Measurements from ENCODE around the gene KL.

The KL gene

GRCh38 chr13:33004511-33004910 is 11.7 kb upstream of the KL start:
- DNase-seq (ENCODE audit: low read depth): no peak

- DNase-seq (ENCODE audit: low read depth): no peak
Measured at GRCh38 chr13:33006134-33006533, 10.1 kb upstream of the KL start.

- DNase-seq (ENCODE audit: low read depth): no peak
Measured at GRCh38 chr13:33006638-33007037, 9.6 kb upstream of the KL start.

DNA sequence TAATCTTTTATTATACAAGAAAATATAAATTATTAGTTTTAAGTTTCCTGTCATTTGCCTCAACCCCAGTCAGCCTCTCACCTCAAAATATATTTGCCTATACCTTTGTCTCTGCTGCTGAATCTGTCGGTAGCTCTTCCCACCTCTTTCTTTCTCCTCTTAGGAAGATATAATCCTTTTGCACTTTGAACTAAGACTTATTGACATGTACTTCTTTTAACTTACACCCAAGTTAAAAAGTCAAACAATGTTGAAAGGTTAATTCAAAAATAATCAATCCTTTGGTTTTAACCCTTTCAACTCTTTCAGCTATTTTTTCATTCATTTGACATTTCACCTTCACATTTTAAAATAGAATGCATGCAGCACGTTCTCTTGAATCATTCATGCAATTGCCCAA is 9.0 kb upstream of the KL start:
- DNase-seq (ENCODE audit: low read depth): no peak

GRCh38 chr13:33007950-33008349 is 8.3 kb upstream of the KL start:
- no peak for DNase-seq (ENCODE audit: low read depth)

DNA sequence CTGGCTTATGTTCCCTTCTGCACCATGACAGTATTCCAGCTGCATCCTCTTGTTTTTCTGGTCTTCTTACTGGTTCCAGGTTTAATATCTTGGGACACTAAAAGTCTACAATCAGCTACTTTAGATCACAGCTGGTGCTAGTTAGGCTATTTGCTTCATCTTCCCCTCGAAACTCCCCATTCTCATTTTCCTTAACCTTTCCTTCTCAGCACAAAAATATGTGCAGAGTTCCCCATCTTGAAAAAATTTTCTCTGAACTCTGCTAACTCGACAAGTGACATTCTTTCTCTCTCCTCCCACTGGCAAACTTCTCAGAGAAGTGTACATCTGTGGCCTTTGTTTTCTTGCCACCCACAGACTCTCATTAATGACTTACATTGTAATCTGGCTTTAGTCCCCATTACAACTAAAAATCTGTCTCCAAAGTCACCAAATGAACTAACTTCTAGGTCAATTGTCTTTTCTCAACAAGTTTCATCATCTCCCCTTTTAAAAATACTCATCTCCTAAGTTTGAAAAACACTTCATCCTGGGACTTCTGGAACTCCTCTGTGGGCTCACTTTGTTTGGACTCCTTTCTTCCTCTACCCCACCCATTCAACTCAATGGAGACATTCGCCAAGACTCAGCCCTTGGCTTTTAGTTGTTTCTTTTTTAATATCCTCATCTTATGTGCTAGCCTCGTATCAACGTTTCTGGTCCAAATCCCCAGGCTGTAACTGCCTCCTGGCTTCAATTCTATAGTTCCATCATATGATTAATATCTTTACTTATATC is 7.1 kb upstream of the KL start:
- no peak for DNase-seq (ENCODE audit: low read depth)

DNA sequence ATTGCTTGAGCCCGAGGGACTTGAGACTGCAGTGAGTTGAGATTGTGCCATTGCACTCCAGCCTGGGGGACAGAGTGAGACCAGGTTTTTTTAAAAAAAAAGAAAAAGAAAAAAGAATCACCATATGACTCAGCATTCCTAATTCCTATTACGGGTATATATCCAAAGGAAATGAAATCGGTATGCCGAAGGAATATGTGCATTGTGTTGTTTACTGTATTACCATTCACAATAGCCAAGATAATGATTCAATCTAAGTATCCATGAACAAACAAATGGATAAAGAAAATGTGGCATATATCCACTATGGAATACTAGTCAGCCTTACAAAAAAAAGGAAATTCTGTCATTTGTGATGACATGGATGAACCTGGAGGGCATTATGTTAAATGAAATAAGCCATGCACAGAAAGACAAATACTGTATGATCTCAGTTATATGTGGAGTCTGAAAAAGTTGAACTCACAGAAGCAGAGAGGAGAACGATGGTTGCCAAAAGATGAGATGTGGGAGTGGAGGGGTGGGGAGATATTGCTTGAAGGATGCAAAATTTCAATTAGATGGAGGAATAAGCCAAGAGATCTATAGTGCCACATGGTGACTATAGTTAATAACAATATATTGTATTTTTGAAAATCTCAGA is 4.3 kb upstream of the KL start:
- no peak for DNase-seq (ENCODE audit: low read depth)

DNA sequence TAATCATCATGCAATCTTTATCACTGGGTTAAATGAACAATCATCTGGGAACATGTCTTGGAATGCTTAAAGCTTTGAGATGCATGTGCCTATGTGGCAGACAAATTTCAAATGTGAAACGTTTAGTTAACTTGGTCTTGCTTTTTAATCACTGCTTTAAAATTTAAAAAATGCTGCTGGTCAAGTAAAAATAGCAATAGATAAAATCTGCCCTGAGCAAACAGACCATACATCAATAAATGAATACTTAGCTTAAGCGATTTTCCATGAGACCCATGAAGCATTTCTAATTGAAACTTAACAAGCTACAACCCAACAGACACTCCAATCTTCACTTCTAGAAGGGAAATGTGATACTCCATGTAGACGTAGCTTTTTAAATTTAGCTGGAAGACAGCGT is 1.9 kb upstream of the KL start:
- no peak for DNase-seq (ENCODE audit: low read depth)

DNA sequence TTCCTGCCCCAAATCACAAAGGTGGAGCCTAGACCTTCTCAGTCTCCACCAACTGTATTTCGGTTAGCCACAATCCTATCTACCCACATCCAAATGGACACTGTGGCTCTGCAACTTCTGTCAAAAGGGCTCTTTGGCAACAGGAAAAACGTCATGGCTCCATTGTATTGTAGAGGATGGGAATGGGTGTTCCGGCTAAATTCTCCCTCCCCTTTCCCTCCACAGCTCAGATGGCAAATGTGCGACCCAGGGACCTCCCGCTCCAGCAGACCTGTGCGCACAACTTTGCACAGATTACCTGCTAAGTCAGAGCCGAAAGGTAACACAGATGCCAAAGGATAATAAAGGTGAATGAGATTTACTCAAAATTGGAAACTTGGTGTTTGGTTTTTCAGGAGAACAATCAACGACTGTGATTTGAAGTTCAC is 968 bp upstream of the KL start:
- no peak for DNase-seq (ENCODE audit: low read depth)

DNA sequence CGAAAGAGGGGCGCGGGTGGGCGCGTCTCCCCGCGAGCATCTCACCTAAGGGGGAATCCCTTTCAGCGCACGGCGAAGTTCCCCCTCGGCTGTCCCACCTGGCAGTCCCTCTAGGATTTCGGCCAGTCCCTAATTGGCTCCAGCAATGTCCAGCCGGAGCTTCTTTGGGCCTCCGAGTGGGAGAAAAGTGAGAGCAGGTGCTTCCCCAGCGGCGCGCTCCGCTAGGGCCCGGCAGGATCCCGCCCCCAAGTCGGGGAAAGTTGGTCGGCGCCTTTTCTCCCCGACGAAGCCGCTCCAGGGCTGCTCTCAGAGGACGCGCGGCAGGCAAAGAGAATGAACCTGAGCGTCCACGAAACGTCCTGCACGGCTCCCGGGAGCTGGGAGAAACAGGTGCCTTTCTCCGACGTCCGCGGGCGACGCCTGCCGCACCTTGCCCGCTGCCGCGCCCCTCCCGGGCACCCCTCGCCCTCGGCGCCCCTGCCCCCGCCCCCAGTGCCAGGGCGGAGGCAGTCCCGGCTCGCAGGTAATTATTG is 366 bp upstream of the KL start:
- DNase-seq (ENCODE audit: low read depth): no peak

DNA sequence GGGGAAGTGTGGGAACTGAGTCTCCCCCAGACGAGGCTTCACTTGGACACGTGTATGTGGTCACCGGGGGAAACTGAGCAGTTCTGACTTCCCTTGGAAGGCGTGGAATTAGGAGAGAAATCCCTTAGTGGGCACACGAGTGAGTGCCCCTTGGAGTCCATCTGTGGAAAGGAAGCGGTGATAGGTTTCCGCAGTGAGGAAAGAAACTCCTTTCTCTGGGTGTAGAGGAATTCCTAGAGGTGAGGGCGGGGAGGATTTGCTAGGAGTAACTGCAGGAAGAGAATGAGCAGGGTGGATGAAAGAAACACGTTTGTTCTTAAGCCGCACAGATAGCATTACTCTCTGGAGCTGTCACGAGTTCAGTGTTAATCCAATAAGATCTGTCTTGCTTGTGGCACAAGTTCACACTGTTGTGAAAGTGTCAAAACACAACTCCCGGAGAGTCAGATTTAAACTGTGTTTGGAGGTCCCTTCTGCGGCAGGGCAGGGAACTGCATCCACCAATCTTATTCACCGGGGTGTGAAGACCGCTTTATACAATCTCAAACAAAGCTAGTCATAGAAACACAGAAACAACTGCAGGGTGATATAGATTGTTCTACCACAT is 1.2 kb downstream of the KL start:
- DNase-seq (ENCODE audit: low read depth): no peak

GRCh38 chr13:33018886-33019285 is 2.7 kb downstream of the KL start:
- DNase-seq (ENCODE audit: low read depth): no peak

- DNase-seq (ENCODE audit: low read depth): no peak
Measured at GRCh38 chr13:33022986-33023385, 6.8 kb downstream of the KL start.

- DNase-seq (ENCODE audit: low read depth): no peak
Measured at GRCh38 chr13:33025220-33025744, 9.1 kb downstream of the KL start.

DNA sequence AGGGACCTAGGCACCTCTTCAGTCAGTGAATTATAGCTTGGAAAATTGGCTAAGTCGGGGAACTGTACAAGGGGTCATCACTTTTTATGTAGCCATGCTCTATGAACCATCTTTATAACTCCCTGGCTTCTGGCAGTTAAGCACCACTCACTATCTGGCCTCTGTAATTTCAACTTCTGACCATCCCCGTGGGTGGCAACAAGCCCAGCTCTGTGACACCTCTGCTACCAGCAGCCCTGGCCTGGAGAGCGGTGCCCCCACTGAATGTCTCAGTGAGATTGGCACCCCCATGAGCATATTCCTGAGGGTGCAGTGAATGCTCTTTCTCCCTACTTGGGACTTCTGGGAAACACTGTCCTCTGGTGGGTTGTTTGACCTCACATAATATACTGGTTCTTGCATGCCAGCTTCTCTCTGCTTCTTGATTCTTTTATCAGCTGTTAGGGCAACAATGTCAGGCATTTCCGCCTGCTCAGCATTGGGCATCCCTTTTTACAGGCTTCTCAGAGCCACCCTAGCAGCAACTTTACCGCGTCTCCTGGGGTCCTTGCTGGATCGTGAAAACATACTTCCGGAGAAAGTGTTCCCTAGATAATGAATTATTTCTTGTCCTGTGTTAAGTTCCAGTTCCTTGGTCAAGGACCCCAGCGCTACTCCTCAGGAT is 10.4 kb downstream of the KL start:
- no peak for DNase-seq (ENCODE audit: low read depth)

GRCh38 chr13:33028620-33029019 is 12.4 kb downstream of the KL start:
- DNase-seq (ENCODE audit: low read depth): no peak

DNA sequence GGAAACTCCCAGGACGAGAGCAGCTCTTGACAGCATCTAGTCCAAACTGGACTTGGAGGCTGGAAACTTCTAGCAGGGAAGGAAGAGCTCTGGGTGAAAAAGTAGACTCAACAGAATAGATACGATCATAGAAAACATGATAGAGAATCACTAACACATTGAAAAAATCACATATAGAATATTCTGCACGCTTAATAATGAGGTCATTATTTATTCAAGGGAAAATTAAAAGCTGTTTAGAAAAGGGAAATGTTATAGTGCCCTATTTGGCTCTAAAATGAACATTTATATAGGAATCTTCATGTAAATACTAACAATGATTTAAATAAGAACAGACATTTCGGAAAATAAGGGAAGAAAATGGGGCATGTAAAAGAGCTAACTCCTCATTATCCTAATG is 15.1 kb downstream of the KL start:
- no peak for DNase-seq (ENCODE audit: low read depth)

DNA sequence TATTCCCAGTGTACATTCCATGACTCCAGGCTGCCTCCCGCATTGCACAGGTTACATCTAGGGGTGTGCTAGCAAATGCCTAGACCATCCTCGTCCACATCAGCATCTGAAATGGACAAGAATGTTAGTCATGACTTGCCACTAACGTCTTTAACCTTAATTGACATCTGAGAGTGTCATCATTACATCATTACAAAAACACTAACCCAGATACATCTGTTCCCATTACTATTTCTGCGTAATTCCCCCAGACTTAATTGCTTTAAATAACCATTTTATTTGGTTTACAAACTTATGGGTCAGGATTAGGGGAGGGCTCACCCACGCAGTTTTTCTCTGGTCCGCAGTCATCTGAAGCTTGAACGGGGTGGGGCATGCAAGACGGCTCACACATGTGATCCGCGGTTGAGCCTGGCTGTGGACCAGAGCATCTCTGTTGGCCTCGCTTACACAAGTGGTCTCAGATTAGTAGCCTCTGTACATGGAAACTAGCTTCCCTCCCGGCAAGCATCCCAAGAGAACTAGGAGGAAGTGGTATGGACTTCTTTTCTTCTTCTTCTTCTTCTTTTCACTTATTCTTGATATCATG is 15.9 kb downstream of the KL start:
- DNase-seq (ENCODE audit: low read depth): no peak

GRCh38 chr13:33033051-33033812 is 17.0 kb downstream of the KL start:
- no peak for DNase-seq (ENCODE audit: low read depth)

DNA sequence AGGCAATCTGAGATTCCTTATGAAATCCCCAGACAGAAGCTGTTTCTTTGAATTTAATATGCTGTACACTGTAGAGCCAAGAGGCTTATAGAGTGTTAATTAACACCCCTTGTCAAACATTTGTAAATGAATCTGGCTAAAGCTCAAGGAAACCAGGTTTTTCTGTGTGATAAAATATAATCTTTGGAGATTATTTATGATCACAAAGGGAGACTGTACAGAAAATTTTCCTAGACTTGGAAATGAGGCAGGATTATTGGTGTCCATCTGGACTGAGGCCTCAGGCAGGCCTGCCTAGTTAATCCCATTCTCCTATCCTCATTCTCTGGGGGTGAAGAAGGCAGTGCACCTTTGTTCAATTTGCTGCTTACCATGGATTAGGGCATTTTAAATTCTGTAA is 17.8 kb downstream of the KL start:
- DNase-seq (ENCODE audit: low read depth): no peak

DNA sequence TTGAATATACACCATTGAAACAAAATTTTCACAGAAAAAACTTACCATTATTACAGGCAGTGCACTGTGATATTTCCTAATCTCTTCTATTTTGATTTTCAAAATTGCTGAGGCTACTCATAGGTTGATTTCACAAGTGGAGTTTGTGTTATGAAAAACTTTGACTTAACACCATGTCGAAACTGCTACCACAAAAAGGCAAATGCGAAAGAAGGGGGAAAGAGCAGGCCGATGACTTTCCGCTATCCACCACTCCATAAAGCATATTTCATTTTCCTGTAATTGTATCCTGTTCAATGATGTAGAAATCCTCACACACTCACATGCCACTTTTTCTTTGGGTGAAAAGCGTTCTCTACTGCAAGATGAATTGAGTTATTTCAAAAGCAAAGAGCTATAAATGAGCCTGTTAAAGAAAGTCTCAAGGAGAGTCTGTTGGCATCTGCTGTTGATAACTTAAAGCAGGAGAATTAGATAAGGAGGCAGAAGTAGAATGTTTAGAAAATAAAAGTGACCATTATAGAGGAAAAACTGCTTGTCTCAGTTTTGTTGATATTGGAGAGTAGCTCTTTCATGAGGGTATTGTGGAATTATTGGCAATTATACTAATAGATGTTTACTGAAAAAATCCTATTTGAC is 18.8 kb downstream of the KL start:
- no peak for DNase-seq (ENCODE audit: low read depth)
